ENCODE results near the gene SSUH2. TPM values are rescaled to one million over a fixed set of nuclear protein-coding genes. Genes with fewer than 3 reads are reported as not detected.

The SSUH2 gene
- total RNA-seq, 1 experiment from 2014 or later: 0.94 TPM

DNA sequence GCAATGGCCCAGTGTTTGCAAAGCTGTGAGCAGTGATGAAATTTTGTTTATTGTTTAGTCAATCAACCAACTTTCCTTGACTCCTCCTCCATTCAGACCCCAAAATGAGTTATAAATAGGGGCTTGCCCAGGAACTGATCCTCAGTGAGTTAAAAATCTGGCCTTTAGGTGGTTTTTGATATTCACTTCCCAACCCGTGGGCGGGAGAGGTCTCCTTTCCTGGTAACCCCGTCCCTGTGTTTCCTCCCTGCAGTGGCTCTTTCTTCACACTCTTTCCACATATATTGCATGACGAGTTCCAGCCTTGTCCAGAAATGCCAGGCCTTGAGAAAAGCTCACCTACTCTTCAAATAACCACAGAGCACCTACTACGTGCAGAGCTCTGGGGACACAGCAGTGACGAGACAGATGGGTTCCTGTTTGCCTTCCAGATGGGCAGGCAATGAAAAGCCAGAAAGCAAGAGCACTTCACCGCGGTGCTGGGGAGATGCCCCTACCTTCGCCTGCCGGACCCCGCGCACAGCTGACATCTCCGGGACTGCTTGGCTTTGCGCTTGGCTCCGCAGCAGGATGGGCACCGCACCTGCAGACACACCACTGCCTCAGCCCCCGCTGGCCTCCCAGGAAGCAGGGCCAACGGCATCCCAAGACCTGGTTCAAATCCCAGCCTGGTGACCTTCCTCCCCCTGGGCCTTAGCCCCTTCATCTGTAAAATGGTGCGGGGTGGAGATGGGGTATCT is 17.2 kb downstream of the SSUH2 start:
- H3K4me1 Mint-ChIP-seq: peaks cover 11% of the 10 kb centered on the region
- H3K27me3 Mint-ChIP-seq (ENCODE audit: low read depth): peaks cover 4% of the 10 kb centered on the region; the same call in 1 of the 2 replicates
- POLR2A ChIA-PET: no interaction called here
- no peaks in the 10 kb centered on the region for H3K9me3 Mint-ChIP-seq
- no peaks in the 10 kb centered on the region for H3K36me3 Mint-ChIP-seq
- TF ChIP-seq NR3C1 (CRISPR knock-in tag; conservative IDR thresholded peaks at IDR 0.05; ENCODE audit: low read depth) (no peak), SOX15 (CRISPR knock-in tag; IDR thresholded peaks at IDR 0.05) (no peak), GABPB1 (CRISPR knock-in tag; IDR thresholded peaks at IDR 0.05) (no peak), FOXK1 (CRISPR knock-in tag; IDR thresholded peaks at IDR 0.05) (no peak), IRF2 (CRISPR knock-in tag; IDR thresholded peaks at IDR 0.05; ENCODE audit: borderline replicate concordance, low read depth) (no peak), ELF4 (CRISPR knock-in tag; IDR thresholded peaks at IDR 0.05; ENCODE audit: low read depth) (no peak), OVOL2 (CRISPR knock-in tag; IDR thresholded peaks at IDR 0.05; ENCODE audit: borderline replicate concordance) (no peak)
- TF ChIP-seq, protein P1, sequence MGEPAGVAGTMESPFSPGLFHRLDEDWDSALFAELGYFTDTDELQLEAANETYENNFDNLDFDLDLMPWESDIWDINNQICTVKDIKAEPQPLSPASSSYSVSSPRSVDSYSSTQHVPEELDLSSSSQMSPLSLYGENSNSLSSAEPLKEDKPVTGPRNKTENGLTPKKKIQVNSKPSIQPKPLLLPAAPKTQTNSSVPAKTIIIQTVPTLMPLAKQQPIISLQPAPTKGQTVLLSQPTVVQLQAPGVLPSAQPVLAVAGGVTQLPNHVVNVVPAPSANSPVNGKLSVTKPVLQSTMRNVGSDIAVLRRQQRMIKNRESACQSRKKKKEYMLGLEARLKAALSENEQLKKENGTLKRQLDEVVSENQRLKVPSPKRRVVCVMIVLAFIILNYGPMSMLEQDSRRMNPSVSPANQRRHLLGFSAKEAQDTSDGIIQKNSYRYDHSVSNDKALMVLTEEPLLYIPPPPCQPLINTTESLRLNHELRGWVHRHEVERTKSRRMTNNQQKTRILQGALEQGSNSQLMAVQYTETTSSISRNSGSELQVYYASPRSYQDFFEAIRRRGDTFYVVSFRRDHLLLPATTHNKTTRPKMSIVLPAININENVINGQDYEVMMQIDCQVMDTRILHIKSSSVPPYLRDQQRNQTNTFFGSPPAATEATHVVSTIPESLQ (CRISPR knock-in tag; IDR thresholded peaks at IDR 0.05): no peak
- TF ChIP-seq, protein P2, sequence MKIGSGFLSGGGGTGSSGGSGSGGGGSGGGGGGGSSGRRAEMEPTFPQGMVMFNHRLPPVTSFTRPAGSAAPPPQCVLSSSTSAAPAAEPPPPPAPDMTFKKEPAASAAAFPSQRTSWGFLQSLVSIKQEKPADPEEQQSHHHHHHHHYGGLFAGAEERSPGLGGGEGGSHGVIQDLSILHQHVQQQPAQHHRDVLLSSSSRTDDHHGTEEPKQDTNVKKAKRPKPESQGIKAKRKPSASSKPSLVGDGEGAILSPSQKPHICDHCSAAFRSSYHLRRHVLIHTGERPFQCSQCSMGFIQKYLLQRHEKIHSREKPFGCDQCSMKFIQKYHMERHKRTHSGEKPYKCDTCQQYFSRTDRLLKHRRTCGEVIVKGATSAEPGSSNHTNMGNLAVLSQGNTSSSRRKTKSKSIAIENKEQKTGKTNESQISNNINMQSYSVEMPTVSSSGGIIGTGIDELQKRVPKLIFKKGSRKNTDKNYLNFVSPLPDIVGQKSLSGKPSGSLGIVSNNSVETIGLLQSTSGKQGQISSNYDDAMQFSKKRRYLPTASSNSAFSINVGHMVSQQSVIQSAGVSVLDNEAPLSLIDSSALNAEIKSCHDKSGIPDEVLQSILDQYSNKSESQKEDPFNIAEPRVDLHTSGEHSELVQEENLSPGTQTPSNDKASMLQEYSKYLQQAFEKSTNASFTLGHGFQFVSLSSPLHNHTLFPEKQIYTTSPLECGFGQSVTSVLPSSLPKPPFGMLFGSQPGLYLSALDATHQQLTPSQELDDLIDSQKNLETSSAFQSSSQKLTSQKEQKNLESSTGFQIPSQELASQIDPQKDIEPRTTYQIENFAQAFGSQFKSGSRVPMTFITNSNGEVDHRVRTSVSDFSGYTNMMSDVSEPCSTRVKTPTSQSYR (CRISPR knock-in tag; IDR thresholded peaks at IDR 0.05): no peak
- TF ChIP-seq, protein P3, sequence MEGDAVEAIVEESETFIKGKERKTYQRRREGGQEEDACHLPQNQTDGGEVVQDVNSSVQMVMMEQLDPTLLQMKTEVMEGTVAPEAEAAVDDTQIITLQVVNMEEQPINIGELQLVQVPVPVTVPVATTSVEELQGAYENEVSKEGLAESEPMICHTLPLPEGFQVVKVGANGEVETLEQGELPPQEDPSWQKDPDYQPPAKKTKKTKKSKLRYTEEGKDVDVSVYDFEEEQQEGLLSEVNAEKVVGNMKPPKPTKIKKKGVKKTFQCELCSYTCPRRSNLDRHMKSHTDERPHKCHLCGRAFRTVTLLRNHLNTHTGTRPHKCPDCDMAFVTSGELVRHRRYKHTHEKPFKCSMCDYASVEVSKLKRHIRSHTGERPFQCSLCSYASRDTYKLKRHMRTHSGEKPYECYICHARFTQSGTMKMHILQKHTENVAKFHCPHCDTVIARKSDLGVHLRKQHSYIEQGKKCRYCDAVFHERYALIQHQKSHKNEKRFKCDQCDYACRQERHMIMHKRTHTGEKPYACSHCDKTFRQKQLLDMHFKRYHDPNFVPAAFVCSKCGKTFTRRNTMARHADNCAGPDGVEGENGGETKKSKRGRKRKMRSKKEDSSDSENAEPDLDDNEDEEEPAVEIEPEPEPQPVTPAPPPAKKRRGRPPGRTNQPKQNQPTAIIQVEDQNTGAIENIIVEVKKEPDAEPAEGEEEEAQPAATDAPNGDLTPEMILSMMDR (IDR thresholded peaks at IDR 0.05): no peak
- no peak overlapping the region for H3K4me3 Mint-ChIP-seq
- DNase-seq (ENCODE audit: low spot score) (no peak), ATAC-seq (no peak)
- CTCF ChIA-PET: interaction anchor here (1.6 kb wide), 1 partner anchor 36 kb away, joined by 6 read pairs; no protein-coding TSS in a partner anchor
- no peak overlapping the region for H3K27ac Mint-ChIP-seq

DNA sequence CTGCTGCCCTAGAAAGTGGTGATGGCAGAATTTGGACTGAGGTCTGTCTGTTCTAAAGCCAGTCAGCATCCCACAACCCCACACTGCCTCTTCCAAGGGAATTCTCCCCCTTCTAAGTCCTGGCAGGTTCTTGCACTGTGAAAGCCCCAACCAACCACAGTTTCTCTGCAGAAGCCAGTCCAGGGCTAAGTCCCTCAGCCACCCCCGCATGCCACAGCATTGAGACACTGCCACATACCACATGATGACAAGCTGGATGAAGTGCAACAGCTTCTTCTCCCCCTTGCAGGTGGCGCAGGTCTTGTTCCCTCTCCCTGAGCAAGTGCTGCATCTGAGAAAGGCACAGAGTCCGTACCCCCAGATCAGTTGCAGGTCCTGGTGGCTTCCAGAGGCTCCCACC is 18.6 kb downstream of the SSUH2 start:
- Mint-ChIP-seq H3K27me3 (ENCODE audit: low read depth) (peaks cover 4% of the 10 kb centered on the region; the same call in 1 of the 2 replicates), H3K9me3 (no peaks in the 10 kb centered on the region), H3K36me3 (no peaks in the 10 kb centered on the region), H3K4me1 (peaks cover 11% of the 10 kb centered on the region), H3K4me3 (no peak overlapping the region), H3K27ac (no peak overlapping the region)
- no peak for ATAC-seq
- CTCF ChIA-PET: interaction anchor here (0.9 to 1.6 kb wide), 2 partner anchors 37 to 143 kb away, joined by 4 to 6 read pairs; partner anchors contain the start of gene OXTR
- no peak for DNase-seq (ENCODE audit: low spot score)
- POLR2A ChIA-PET: no interaction called here
- TF ChIP-seq CBFB (CRISPR knock-in tag; IDR thresholded peaks at IDR 0.05; ENCODE audit: low read depth) (no peak), ZNF219 (CRISPR knock-in tag; IDR thresholded peaks at IDR 0.05; ENCODE audit: borderline replicate concordance) (no peak), KAT7 (CRISPR knock-in tag; IDR thresholded peaks at IDR 0.05; ENCODE audit: borderline replicate concordance) (no peak), EMX1 (CRISPR knock-in tag; IDR thresholded peaks at IDR 0.05) (no peak), NR1H2 (CRISPR knock-in tag; IDR thresholded peaks at IDR 0.05) (no peak), PRRX2 (CRISPR knock-in tag; IDR thresholded peaks at IDR 0.05) (no peak), SMAD3 (CRISPR knock-in tag; IDR thresholded peaks at IDR 0.05; ENCODE audit: borderline replicate concordance) (no peak)
- TF ChIP-seq, protein P4, sequence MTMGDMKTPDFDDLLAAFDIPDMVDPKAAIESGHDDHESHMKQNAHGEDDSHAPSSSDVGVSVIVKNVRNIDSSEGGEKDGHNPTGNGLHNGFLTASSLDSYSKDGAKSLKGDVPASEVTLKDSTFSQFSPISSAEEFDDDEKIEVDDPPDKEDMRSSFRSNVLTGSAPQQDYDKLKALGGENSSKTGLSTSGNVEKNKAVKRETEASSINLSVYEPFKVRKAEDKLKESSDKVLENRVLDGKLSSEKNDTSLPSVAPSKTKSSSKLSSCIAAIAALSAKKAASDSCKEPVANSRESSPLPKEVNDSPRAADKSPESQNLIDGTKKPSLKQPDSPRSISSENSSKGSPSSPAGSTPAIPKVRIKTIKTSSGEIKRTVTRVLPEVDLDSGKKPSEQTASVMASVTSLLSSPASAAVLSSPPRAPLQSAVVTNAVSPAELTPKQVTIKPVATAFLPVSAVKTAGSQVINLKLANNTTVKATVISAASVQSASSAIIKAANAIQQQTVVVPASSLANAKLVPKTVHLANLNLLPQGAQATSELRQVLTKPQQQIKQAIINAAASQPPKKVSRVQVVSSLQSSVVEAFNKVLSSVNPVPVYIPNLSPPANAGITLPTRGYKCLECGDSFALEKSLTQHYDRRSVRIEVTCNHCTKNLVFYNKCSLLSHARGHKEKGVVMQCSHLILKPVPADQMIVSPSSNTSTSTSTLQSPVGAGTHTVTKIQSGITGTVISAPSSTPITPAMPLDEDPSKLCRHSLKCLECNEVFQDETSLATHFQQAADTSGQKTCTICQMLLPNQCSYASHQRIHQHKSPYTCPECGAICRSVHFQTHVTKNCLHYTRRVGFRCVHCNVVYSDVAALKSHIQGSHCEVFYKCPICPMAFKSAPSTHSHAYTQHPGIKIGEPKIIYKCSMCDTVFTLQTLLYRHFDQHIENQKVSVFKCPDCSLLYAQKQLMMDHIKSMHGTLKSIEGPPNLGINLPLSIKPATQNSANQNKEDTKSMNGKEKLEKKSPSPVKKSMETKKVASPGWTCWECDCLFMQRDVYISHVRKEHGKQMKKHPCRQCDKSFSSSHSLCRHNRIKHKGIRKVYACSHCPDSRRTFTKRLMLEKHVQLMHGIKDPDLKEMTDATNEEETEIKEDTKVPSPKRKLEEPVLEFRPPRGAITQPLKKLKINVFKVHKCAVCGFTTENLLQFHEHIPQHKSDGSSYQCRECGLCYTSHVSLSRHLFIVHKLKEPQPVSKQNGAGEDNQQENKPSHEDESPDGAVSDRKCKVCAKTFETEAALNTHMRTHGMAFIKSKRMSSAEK (CRISPR knock-in tag; IDR thresholded peaks at IDR 0.05; ENCODE audit: borderline replicate concordance): no peak
- TF ChIP-seq, protein P5, sequence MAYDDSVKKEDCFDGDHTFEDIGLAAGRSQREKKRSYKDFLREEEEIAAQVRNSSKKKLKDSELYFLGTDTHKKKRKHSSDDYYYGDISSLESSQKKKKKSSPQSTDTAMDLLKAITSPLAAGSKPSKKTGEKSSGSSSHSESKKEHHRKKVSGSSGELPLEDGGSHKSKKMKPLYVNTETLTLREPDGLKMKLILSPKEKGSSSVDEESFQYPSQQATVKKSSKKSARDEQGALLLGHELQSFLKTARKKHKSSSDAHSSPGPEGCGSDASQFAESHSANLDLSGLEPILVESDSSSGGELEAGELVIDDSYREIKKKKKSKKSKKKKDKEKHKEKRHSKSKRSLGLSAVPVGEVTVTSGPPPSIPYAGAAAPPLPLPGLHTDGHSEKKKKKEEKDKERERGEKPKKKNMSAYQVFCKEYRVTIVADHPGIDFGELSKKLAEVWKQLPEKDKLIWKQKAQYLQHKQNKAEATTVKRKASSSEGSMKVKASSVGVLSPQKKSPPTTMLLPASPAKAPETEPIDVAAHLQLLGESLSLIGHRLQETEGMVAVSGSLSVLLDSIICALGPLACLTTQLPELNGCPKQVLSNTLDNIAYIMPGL (CRISPR knock-in tag; IDR thresholded peaks at IDR 0.05): no peak
- TF ChIP-seq, protein P6, sequence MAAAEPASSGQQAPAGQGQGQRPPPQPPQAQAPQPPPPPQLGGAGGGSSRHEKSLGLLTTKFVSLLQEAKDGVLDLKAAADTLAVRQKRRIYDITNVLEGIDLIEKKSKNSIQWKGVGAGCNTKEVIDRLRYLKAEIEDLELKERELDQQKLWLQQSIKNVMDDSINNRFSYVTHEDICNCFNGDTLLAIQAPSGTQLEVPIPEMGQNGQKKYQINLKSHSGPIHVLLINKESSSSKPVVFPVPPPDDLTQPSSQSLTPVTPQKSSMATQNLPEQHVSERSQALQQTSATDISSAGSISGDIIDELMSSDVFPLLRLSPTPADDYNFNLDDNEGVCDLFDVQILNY (CRISPR knock-in tag; IDR thresholded peaks at IDR 0.05): no peak
